A673 (cell line): ENCODE measurements around the gene C2CD3. TPM values are rescaled to one million over a fixed set of nuclear protein-coding genes. Genes with fewer than 3 reads are reported as not detected.

ENCODE experiments used
- BruUV-seq: library from RNA; stranded (reverse); fragments of 400-500 nt; replicated peaks from 2 replicates; lab custom pipeline; 2021; lab: Mats Ljungman, UMichigan
- CTCF ChIA-PET: fragments of 300-600 bp; sonication (Branson Sonifier 250); formaldehyde crosslinking; loops from one replicate; lab custom pipeline; 2022; ENCODE audit warnings: antibody characterized with exemption; lab: Charles Lee
- POLR2A ChIA-PET: fragments of 300-600 bp; sonication (Branson Sonifier 250); formaldehyde crosslinking; loops from one replicate; lab custom pipeline; 2022; ENCODE audit warnings: antibody characterized with exemption; ENCODE audit not compliant: low non-redundant PET; lab: Charles Lee
- DNase-seq: peaks from one replicate; pipeline ENCODE4 v3.0.0-alpha.2; 2015; ENCODE audit warnings: low spot score
- H3K27ac ChIP-seq: fragments of 200-600 bp; sonication (generic); 2 replicates; pipeline ENCODE4 v1.5.1; 2016; ENCODE audit warnings: mixed run types, low read depth, mild to moderate bottlenecking, mixed read lengths, antibody characterized with exemption, low read length; ENCODE audit not compliant: poor library complexity, severe bottlenecking
- H3K27me3 ChIP-seq: fragments of 200-600 bp; sonication (generic); replicated peaks from 2 replicates; pipeline ENCODE4 v1.6.1; 2017; ENCODE audit warnings: mixed run types, low read depth, mild to moderate bottlenecking, mixed read lengths, antibody characterized with exemption, low read length; ENCODE audit not compliant: insufficient read depth, poor library complexity
- H3K36me3 ChIP-seq: fragments of 200-600 bp; sonication (generic); 2 replicates; pipeline ENCODE4 v1.6.1; 2016; ENCODE audit warnings: mixed run types, mild to moderate bottlenecking, mixed read lengths, antibody characterized with exemption, low read length; ENCODE audit not compliant: insufficient read depth, poor library complexity, severe bottlenecking
- H3K4me1 ChIP-seq: fragments of 200-600 bp; sonication (generic); 2 replicates; pipeline ENCODE4 v1.6.1; 2017; ENCODE audit warnings: mixed run types, mild to moderate bottlenecking, mixed read lengths, antibody characterized with exemption, low read length; ENCODE audit not compliant: insufficient read depth, poor library complexity, severe bottlenecking
- H3K4me3 ChIP-seq: fragments of 200-600 bp; sonication (generic); 2 replicates; pipeline ENCODE4 v1.5.1; 2016; ENCODE audit warnings: low read depth, mixed run types, mild to moderate bottlenecking, mixed read lengths, low read length; ENCODE audit not compliant: poor library complexity, severe bottlenecking
- H3K9me3 ChIP-seq: fragments of 200-600 bp; sonication (generic); 2 replicates; pipeline ENCODE4 v1.6.1; 2016; ENCODE audit warnings: mixed run types, low read depth, mild to moderate bottlenecking, mixed read lengths, antibody characterized with exemption, low read length; ENCODE audit not compliant: poor library complexity, severe bottlenecking
- CTCF ChIP-seq: fragments of 300-800, 200-600 bp; sonication (generic); conservative IDR thresholded peaks from 2 replicates; pipeline ENCODE4 v1.5.1; 2017; ENCODE audit warnings: low read depth, mild to moderate bottlenecking, antibody characterized with exemption, low read length, moderate library complexity, mixed read lengths
- EZH2 ChIP-seq: fragments of 200-600 bp; sonication (generic); IDR thresholded peaks from 2 replicates; pipeline ENCODE4 v1.6.1; 2017; ENCODE audit warnings: borderline replicate concordance, low read depth, mild to moderate bottlenecking, mixed read lengths, antibody characterized with exemption, low read length; ENCODE audit not compliant: poor library complexity, severe bottlenecking
- intact Hi-C: fragments of 100-400 bp; cut with micrococcal nuclease; formaldehyde crosslinking; loops from one replicate; pipeline ENCODE4 v1.10.0; 2022; ENCODE audit not compliant: unreplicated experiment
- total RNA-seq: library from RNA; stranded (reverse); gene quantifications from 2 replicates; pipeline ENCODE4 v1.2.3, GENCODE V29; 2021

The C2CD3 gene
- total RNA-seq, 1 experiment from 2014 or later, result 49.1 TPM

- TF ChIP-seq EZH2, result no peak
- TF ChIP-seq CTCF, result no peak
- POLR2A ChIA-PET, result no interaction called here
- Histone ChIP-seq H3K4me3 (no peak overlapping the region), H3K27me3 (no peaks in the 10 kb centered on the region), H3K36me3 (peaks cover 16% of the 10 kb centered on the region), H3K9me3 (no peaks in the 10 kb centered on the region), H3K4me1 (no peaks in the 10 kb centered on the region), H3K27ac (no peak overlapping the region)
- BruUV-seq, result no TSS peak
- CTCF ChIA-PET, result no interaction called here
- DNase-seq, result no peak
- intact Hi-C loops, result no loop called here
These were observed 93.6 kb downstream of the C2CD3 start for GRCh38 chr11:74077193-74077592.

GRCh38 chr11:74072721-74073120, 98.1 kb downstream of the C2CD3 start:
- intact Hi-C loops, result no loop called here
- H3K27me3 ChIP-seq, result no peaks in the 10 kb centered on the region
- no TSS peak for BruUV-seq
- H3K4me3 ChIP-seq, result no peak overlapping the region
- POLR2A ChIA-PET, result no interaction called here
- CTCF ChIA-PET, result no interaction called here
- no peak overlapping the region for H3K27ac ChIP-seq
- no peak for DNase-seq
- H3K4me1 ChIP-seq, result no peaks in the 10 kb centered on the region
- no peak for TF ChIP-seq CTCF
- TF ChIP-seq EZH2, result no peak
- no peaks in the 10 kb centered on the region for H3K9me3 ChIP-seq
- H3K36me3 ChIP-seq, result peaks cover 18% of the 10 kb centered on the region

GRCh38 chr11:74072286-74072685, 98.5 kb downstream of the C2CD3 start:
- H3K9me3 ChIP-seq, result no peaks in the 10 kb centered on the region
- TF ChIP-seq EZH2 (no peak), CTCF (no peak)
- POLR2A ChIA-PET, result no interaction called here
- DNase-seq, result no peak
- CTCF ChIA-PET, result no interaction called here
- H3K27me3 ChIP-seq, result no peaks in the 10 kb centered on the region
- no peaks in the 10 kb centered on the region for H3K4me1 ChIP-seq
- BruUV-seq, result no TSS peak
- H3K36me3 ChIP-seq, result peaks cover 18% of the 10 kb centered on the region
- no peak overlapping the region for H3K4me3 ChIP-seq
- no peak overlapping the region for H3K27ac ChIP-seq
- intact Hi-C loops, result no loop called here
